Gastroesophageal sphincter (tissue), 4 donors: ENCODE data around the gene IL19. TPM values are rescaled to one million over a fixed set of nuclear protein-coding genes. Genes with fewer than 3 reads are reported as not detected.

Source experiments
- ATAC-seq: fragments of 150-250 bp; one replicate; pipeline ENCODE4 v1.9.1; 2016; ENCODE audit warnings: mild to moderate bottlenecking, moderate library complexity
- H3K27ac ChIP-seq, 4 donors: fragments of 200-600 bp; sonication (generic) in 3 of 4; 1 replicate in 3 of 4; 2 replicates in 1 of 4; pipeline ENCODE4 v1.5.1; 2016 to 2019
- H3K27me3 ChIP-seq: fragments of 200-600 bp; sonication (generic); one replicate; pipeline ENCODE4 v1.5.1; 2019
- H3K36me3 ChIP-seq, 2 donors: fragments of 200-600 bp; sonication (generic); one replicate each; pipeline ENCODE4 v1.5.1; 2019; ENCODE audit warnings: control low read depth in 1 of 2
- H3K4me1 ChIP-seq, 3 donors: fragments of 200-600 bp; sonication (generic); 1 replicate in 2 of 3; 2 replicates in 1 of 3; pipeline ENCODE4 v1.5.1; 2016 to 2019; ENCODE audit warnings: control low read depth in 2 of 3
- H3K4me3 ChIP-seq, 2 donors: fragments of 200-600 bp; sonication (generic); one replicate each; pipeline ENCODE4 v1.5.1; 2019; ENCODE audit warnings: mild to moderate bottlenecking in 1 of 2, moderate library complexity in 1 of 2
- H3K9me3 ChIP-seq, 3 donors: fragments of 200-600 bp; sonication (generic); one replicate each; pipeline ENCODE4 v1.5.1; 2017 to 2019; ENCODE audit warnings: control low read depth in 2 of 3
- CTCF ChIP-seq, 4 experiments: fragments of 200-600 bp in 2 of 4; fragments of 450-650 bp in 2 of 4; sonication (generic) in 1 of 4; IDR thresholded peaks; one replicate each; pipeline ENCODE4 v1.5.1; 2017 to 2019; ENCODE audit warnings: antibody characterized with exemption in 4 of 4, mild to moderate bottlenecking in 2 of 4, moderate library complexity in 2 of 4
- EP300 ChIP-seq: sonication (generic); formaldehyde crosslinking; IDR thresholded peaks from one replicate; pipeline ENCODE4 v1.6.1; 2017; ENCODE audit warnings: antibody characterized with exemption, mild to moderate bottlenecking
- POLR2A ChIP-seq, 2 donors: fragments of 450-650 bp; IDR thresholded peaks; one replicate each; pipeline ENCODE4 v1.6.1; 2017; ENCODE audit warnings: antibody characterized with exemption in 2 of 2, mild to moderate bottlenecking in 2 of 2, moderate library complexity in 1 of 2
- POLR2AphosphoS5 ChIP-seq: sonication (generic); formaldehyde crosslinking; IDR thresholded peaks from one replicate; pipeline ENCODE4 v1.6.1; 2017; ENCODE audit warnings: antibody characterized with exemption
- WGBS, 2 donors: methylation state at CpG; one replicate each; pipeline ENCODE4 v1.1.5; 2018; ENCODE audit warnings: low coverage in 1 of 2; 5-methylcytosine and 5-hydroxymethylcytosine counted together
- total RNA-seq, 4 donors: library from RNA; depleted of rRNA; stranded (reverse); fragments of >200 nt; gene quantifications; one replicate each; pipeline ENCODE4 v1.1.0, GENCODE V29; 2016

The IL19 gene
- total RNA-seq, 4 donors from 2014 or later: 0.27 TPM; not detected in 3

GRCh38 chr1:206779638-206780037 lies 9.1 kb downstream of the IL19 start:
- H3K9me3 ChIP-seq: no peaks in the 10 kb centered on the region
- no peak overlapping the region for H3K27ac ChIP-seq
- no peak for TF ChIP-seq EP300
- no peak for TF ChIP-seq POLR2AphosphoS5
- TF ChIP-seq POLR2A (IDR thresholded peaks at IDR 0.05): no peak
- 40 to 61% methylated on average over 1 to 2 of the region's 2 CpGs for WGBS, 2 donors
- no peak overlapping the region for H3K4me3 ChIP-seq
- H3K4me1 ChIP-seq: no peaks in the 10 kb centered on the region
- no peaks in the 10 kb centered on the region for H3K36me3 ChIP-seq
- no peak for ATAC-seq
- H3K27me3 ChIP-seq: peaks cover 3% of the 10 kb centered on the region

GRCh38 chr1:206782448-206782847 lies 11.9 kb downstream of the IL19 start:
- WGBS, 2 donors: 100% methylated on average over 2 of the region's 2 CpGs; no CpG with 5 or more reads in 1 of the 2 donors
- Histone ChIP-seq H3K27ac (no peak overlapping the region), H3K36me3 (no peaks in the 10 kb centered on the region), H3K4me3 (no peak overlapping the region), H3K4me1 (no peaks in the 10 kb centered on the region), H3K27me3 (no peaks in the 10 kb centered on the region), H3K9me3 (no peaks in the 10 kb centered on the region)
- no peak for ATAC-seq
- TF ChIP-seq CTCF (IDR thresholded peaks at IDR 0.05) (no peak), EP300 (no peak)

- TF ChIP-seq CTCF (IDR thresholded peaks at IDR 0.05): no peak
- H3K27ac ChIP-seq: no peak overlapping the region
- ATAC-seq: no peak
Measured at GRCh38 chr1:206783506-206783905, 12.9 kb downstream of the IL19 start.

GRCh38 chr1:206784471-206784903 lies 13.9 kb downstream of the IL19 start:
- no peak for TF ChIP-seq EP300
- no peak for TF ChIP-seq POLR2AphosphoS5
- TF ChIP-seq POLR2A (IDR thresholded peaks at IDR 0.05): no peak
- TF ChIP-seq CTCF (IDR thresholded peaks at IDR 0.05): no peak
- no peak for ATAC-seq
- H3K9me3 ChIP-seq: no peaks in the 10 kb centered on the region
- H3K4me3 ChIP-seq: no peak overlapping the region
- WGBS, 2 donors: 82 to 98% methylated on average over 7 to 10 of the region's 17 CpGs
- H3K36me3 ChIP-seq: no peaks in the 10 kb centered on the region
- no peaks in the 10 kb centered on the region for H3K4me1 ChIP-seq
- no peaks in the 10 kb centered on the region for H3K27me3 ChIP-seq
- no peak overlapping the region for H3K27ac ChIP-seq

More at GRCh38 chr1:206783506-206783905, 12.9 kb downstream of the IL19 start:
- WGBS, 2 donors: 70 to 82% methylated on average over 4 to 7 of the region's 7 CpGs
- Histone ChIP-seq H3K4me3 (no peak overlapping the region), H3K36me3 (no peaks in the 10 kb centered on the region), H3K9me3 (no peaks in the 10 kb centered on the region), H3K27me3 (no peaks in the 10 kb centered on the region), H3K4me1 (no peaks in the 10 kb centered on the region)

- no peaks in the 10 kb centered on the region for H3K4me1 ChIP-seq
- TF ChIP-seq POLR2A (IDR thresholded peaks at IDR 0.05) (no peak), EP300 (no peak), CTCF (IDR thresholded peaks at IDR 0.05) (no peak), POLR2AphosphoS5 (no peak)
- H3K27me3 ChIP-seq: no peaks in the 10 kb centered on the region
- H3K9me3 ChIP-seq: no peaks in the 10 kb centered on the region
- H3K36me3 ChIP-seq: no peaks in the 10 kb centered on the region
- H3K4me3 ChIP-seq: no peak overlapping the region
- H3K27ac ChIP-seq: no peak overlapping the region
- ATAC-seq: no peak
- 75 to 79% methylated on average over 2 to 4 of the region's 4 CpGs for WGBS, 2 donors
Measured at GRCh38 chr1:206785182-206785765, 14.7 kb downstream of the IL19 start.
